B cell (primary cell): ENCODE results near the gene ING3.

Experiments
- EZH2 ChIP-seq: IDR thresholded peaks from 2 replicates; pipeline ENCODE4 v1.6.1; 2012; ENCODE audit warnings: borderline replicate concordance, low read depth, mild to moderate bottlenecking, moderate library complexity, low read length; ENCODE audit not compliant: insufficient read depth, poor library complexity, severe bottlenecking
- TF ChIP-seq, protein P1 (sequence below): fragments of 200-600 bp; IDR thresholded peaks from one replicate; pipeline ENCODE4 v1.8.0; 2022; ENCODE audit warnings: antibody characterized with exemption, mild to moderate bottlenecking

DNA sequence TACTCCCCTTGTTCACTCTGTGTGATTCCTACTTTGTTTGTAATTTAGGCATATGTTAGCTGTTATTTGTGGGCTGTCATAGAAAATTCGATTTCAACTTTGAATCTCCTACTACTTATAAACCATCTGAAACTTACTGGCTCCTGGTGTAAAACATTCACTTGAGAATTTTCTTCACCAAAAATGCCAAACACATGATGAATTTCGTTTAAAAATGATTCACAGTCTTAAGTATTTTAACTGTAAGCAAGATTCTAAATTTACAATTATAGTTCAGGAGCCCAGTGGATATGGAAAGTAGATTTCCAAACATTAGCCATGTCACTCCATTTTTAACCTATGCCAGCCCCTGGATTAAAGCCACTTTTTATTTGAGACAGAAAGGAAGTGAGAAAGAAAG is 41.0 kb downstream of the ING3 start:
- TF ChIP-seq, protein P1, sequence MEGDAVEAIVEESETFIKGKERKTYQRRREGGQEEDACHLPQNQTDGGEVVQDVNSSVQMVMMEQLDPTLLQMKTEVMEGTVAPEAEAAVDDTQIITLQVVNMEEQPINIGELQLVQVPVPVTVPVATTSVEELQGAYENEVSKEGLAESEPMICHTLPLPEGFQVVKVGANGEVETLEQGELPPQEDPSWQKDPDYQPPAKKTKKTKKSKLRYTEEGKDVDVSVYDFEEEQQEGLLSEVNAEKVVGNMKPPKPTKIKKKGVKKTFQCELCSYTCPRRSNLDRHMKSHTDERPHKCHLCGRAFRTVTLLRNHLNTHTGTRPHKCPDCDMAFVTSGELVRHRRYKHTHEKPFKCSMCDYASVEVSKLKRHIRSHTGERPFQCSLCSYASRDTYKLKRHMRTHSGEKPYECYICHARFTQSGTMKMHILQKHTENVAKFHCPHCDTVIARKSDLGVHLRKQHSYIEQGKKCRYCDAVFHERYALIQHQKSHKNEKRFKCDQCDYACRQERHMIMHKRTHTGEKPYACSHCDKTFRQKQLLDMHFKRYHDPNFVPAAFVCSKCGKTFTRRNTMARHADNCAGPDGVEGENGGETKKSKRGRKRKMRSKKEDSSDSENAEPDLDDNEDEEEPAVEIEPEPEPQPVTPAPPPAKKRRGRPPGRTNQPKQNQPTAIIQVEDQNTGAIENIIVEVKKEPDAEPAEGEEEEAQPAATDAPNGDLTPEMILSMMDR: no peak
- TF ChIP-seq EZH2: no peak
